Progenitor cell of endocrine pancreas (in vitro differentiated cells): ENCODE results near the gene FRMD6. TPM values are rescaled to one million over a fixed set of nuclear protein-coding genes. Genes with fewer than 3 reads are reported as not detected.

Experiments
- DNase-seq: peaks from one replicate; pipeline ENCODE4 v3.0.0; 2021; ENCODE audit warnings: low spot score; ENCODE audit not compliant: unreplicated experiment
- H3K27ac Mint-ChIP-seq: 2 replicates; pipeline ENCODE4 v1.8.0; 2021; ENCODE audit warnings: mild to moderate bottlenecking, moderate library complexity, mixed read lengths
- H3K27me3 Mint-ChIP-seq: 2 replicates; pipeline ENCODE4 v1.8.0; 2021; ENCODE audit warnings: mixed read lengths
- H3K36me3 Mint-ChIP-seq: 2 replicates; pipeline ENCODE4 v1.8.0; 2022; ENCODE audit warnings: mixed read lengths; ENCODE audit not compliant: insufficient read depth
- H3K4me1 Mint-ChIP-seq: 2 replicates; pipeline ENCODE4 v1.8.0; 2021; ENCODE audit warnings: low read depth, mixed read lengths
- H3K4me3 Mint-ChIP-seq: 2 replicates; pipeline ENCODE4 v1.8.0; 2021; ENCODE audit warnings: low read depth, mild to moderate bottlenecking, moderate library complexity, mixed read lengths
- H3K9me3 Mint-ChIP-seq: 2 replicates; pipeline ENCODE4 v1.8.0; 2021; ENCODE audit warnings: low read depth, mixed read lengths
- CTCF ChIP-seq: fragments of 200-600 bp; sonication (generic); IDR thresholded peaks from one replicate; pipeline ENCODE4 v1.5.0; 2021; ENCODE audit warnings: antibody characterized with exemption, mild to moderate bottlenecking; ENCODE audit not compliant: unreplicated experiment
- total RNA-seq: library from RNA; stranded (reverse); gene quantifications from 2 replicates; pipeline ENCODE4 v1.2.1, GENCODE V29; 2021

FRMD6 gene
- total RNA-seq, 1 donor from 2014 or later, result 40.7 TPM

- TF ChIP-seq CTCF, result no peak
- peaks cover 2% of the 10 kb centered on the region for H3K36me3 Mint-ChIP-seq
- H3K4me1 Mint-ChIP-seq, result peaks cover 21% of the 10 kb centered on the region
- no peaks in the 10 kb centered on the region for H3K27me3 Mint-ChIP-seq
- H3K9me3 Mint-ChIP-seq, result no peaks in the 10 kb centered on the region
- peak overlapping the region; percentile 90 for H3K27ac Mint-ChIP-seq
- H3K4me3 Mint-ChIP-seq, result peak overlapping the region; percentile 91
- peak; percentile 13 for DNase-seq
These were observed 858 bp upstream of the FRMD6 start for GRCh38 chr14:51650716-51651387.

GRCh38 chr14:51652168-51653078, 713 bp downstream of the FRMD6 start:
- peak; percentile 13 for TF ChIP-seq CTCF
- Mint-ChIP-seq H3K27me3 (no peaks in the 10 kb centered on the region), H3K36me3 (peaks cover 2% of the 10 kb centered on the region), H3K27ac (peak overlapping the region; percentile 91), H3K4me1 (peaks cover 23% of the 10 kb centered on the region), H3K9me3 (no peaks in the 10 kb centered on the region), H3K4me3 (peak overlapping the region; percentile 85)
- peak; percentile 42 for DNase-seq

- H3K27ac Mint-ChIP-seq, result peak overlapping the region; percentile 89
- H3K4me3 Mint-ChIP-seq, result peak overlapping the region; percentile 85
- peak; percentile 34 for TF ChIP-seq CTCF
- H3K36me3 Mint-ChIP-seq, result peaks cover 3% of the 10 kb centered on the region
- DNase-seq, result no peak
- no peaks in the 10 kb centered on the region for H3K9me3 Mint-ChIP-seq
- H3K27me3 Mint-ChIP-seq, result no peaks in the 10 kb centered on the region
- peaks cover 23% of the 10 kb centered on the region for H3K4me1 Mint-ChIP-seq
These were observed 1.5 kb downstream of the FRMD6 start for GRCh38 chr14:51653079-51653774.

GRCh38 chr14:51653775-51654532, 2.2 kb downstream of the FRMD6 start:
- no peak for DNase-seq
- Mint-ChIP-seq H3K36me3 (peaks cover 5% of the 10 kb centered on the region), H3K4me3 (peak overlapping the region; percentile 85), H3K4me1 (peaks cover 22% of the 10 kb centered on the region), H3K9me3 (no peaks in the 10 kb centered on the region), H3K27ac (no peak overlapping the region), H3K27me3 (no peaks in the 10 kb centered on the region)
- no peak for TF ChIP-seq CTCF
